Stimulated activated CD8-positive, alpha-beta memory T cell treated with anti-CD3 and anti-CD28 coated beads, Interleukin-15, amount 100 ng/mL, for 48 hours (primary cell): ENCODE measurements around the gene RGS13.
"Not testable (repeated sequence)": the region's sequence is repeated elsewhere in the genome, so short reads cannot be mapped to it uniquely, and the experiment has no call there.

Experiments used
- DNase-seq, 2 donors: peaks; one replicate each; pipeline ENCODE4 v3.0.0-alpha.2; 2020; ENCODE audit warnings: low read depth in 2 of 2

The RGS13 gene

DNA sequence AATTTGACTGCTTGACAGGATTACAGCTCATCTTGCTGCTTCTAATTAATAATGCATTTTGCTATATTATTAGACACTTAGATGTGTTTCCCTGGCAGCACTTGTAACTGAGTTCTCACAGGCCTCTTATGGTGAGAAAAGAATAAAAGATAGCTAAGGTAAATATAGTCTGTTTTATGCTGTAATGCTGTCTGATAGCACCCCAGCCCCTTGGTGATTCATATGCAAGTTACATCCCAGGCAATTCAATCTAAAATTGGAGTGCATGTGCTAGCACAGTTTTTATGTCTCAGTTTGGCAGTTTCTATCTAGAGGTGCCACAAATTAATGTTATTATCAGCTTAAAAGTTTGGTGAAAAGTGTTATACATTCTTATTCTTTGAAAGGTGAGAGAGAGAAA lies 42.2 kb downstream of the RGS13 start:
- no peak for DNase-seq

DNA sequence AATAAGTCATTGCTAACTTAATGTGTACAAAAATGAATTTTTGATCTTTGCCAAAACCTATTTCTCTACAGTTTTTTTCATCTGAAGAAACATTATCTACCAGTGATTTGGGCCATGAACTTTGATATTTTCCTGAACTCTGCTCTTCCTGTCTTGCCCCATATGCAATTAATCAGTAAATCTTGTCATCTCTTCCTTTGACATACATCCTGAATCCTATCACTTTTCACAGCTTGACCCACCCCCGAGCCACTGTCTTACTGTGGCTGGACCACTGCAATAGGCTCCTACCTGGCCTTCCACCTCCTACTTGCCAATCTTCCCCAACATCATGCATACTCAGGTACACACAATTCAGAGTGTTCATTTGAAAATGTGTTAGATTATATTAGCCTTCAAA lies 46.4 kb downstream of the RGS13 start:
- no peak for DNase-seq

DNA sequence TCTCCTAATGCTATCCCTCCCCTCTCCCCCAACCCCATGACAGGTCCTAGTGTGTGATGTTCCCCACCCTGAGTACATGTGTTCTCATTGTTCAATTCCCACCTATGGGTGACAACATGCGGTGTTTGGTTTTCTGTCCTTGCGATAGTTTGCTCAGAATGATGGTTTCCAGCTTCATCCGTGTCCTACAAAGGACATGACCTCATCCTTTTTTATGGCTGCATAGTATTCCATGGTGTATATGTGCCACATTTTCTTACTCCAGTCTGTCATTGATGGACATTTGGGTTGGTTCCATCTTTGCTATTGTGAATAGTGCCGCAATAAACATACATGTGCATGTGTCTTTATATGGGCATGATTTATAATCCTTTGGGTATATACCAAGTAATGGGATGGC lies 47.1 kb downstream of the RGS13 start:
- DNase-seq = not testable (repeated sequence)

DNA sequence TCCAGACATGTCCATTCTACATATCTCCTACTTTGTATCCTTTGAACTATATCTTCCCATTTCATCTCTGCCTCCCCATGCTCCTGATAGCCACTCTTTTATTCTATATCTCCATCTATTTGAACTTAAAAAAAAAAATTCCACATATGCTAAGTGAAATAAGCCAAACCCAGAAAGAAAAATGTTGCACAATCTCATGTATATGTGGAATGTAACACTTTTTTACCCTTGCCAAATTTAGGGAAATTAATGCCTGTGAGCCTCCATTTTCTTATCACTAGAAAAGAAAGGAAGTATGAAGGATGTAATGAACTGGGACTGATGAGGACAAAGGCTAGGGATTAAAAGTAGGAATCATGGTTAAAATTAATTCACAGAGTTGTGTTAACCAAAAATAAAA lies 53.5 kb downstream of the RGS13 start:
- no peak for DNase-seq

DNA sequence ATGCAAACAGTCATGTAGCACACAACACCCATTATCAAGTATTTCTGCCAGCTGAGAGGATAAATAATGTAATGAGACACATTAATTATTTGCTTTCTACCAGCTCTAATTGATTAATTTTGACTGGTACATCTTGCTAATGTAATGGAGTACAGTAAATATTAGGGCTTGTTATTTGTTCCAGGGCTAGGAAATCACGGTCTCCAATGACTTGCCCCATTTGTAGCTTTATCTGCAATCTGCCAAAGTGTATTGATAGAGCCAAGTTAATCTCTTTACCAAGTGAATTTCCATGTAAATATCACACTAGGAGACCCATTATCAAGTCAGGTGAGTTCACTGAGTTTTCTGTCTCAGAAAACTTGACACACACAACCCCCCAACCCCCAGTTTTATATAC lies 55.1 kb downstream of the RGS13 start:
- no peak for DNase-seq

DNA sequence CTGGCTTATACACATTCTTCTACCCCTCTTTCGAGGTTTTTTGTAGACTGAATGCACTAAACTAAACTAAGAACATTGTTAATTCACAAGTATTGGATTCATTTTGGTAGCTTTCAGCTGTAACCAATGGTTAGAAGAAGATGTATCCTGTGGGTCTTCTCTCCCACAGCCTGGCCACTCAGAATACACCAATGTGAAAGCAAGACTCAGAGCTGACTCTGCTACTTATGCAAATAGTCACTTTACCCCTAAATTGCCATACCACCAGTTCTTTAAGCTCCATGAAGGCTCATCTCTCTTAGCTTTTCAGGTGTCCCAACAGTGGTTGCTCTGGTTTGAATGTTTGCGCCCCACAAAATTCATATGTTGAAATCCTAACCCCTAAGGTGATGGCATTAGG lies 60.1 kb downstream of the RGS13 start:
- no peak for DNase-seq

DNA sequence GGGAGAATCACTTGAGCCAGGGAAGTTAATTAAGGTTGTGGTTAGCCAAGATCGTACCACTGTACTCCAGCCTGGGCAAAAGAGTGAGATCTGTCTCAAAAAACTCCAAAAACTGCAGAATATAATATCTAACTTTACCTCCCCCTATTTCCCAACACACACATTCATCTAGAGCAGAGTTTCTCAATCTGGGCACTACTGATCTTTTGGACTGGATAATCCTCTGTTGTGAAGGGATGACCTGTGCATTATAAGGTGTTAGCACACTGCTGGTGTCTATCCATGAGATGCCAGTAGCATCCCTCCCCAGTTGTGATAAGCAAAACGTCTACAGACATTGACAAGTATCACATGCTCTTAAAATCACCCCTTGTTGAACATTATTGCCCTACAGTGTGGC lies 61.8 kb downstream of the RGS13 start:
- DNase-seq = no peak

DNA sequence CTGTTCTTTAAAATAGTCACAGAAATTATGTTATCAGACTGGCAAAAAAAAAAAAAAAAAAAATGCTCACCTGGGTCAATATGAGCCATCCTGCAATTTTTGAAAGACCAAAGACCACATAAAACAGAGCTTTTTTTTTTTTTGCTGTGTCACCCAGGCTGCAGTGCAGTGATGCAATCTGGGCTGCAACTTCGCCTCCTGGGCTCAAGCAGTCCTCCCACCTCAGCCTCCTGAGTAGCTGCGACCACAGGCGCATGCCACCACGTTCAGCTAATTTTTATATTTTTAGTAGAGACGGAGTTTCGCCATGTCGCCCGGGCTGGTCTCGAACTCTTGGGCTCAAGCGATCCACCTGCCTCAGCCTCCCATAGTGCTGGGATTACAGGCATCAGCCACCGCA lies 62.8 kb downstream of the RGS13 start:
- DNase-seq = no peak

DNA sequence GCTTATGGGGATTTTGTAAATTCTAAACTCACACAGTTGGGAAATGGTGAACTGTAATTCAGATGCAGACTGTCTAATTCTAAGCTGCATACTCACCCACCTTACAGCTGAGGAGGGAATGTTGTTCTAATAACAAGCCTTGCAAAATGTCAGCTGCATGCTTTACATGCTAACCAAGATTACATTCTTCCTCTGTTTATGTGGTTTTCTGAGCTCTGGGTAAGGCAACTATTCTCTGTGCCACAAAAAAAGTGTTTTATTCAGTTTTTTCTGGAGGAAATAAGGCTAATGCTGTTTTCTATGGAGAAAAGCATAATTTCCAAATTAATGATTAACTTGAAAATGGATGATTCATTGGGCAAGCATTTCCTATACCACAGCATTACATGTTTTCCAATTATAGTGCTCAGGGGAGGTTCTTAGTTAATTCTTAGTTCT lies 64.9 kb downstream of the RGS13 start:
- no peak for DNase-seq

DNA sequence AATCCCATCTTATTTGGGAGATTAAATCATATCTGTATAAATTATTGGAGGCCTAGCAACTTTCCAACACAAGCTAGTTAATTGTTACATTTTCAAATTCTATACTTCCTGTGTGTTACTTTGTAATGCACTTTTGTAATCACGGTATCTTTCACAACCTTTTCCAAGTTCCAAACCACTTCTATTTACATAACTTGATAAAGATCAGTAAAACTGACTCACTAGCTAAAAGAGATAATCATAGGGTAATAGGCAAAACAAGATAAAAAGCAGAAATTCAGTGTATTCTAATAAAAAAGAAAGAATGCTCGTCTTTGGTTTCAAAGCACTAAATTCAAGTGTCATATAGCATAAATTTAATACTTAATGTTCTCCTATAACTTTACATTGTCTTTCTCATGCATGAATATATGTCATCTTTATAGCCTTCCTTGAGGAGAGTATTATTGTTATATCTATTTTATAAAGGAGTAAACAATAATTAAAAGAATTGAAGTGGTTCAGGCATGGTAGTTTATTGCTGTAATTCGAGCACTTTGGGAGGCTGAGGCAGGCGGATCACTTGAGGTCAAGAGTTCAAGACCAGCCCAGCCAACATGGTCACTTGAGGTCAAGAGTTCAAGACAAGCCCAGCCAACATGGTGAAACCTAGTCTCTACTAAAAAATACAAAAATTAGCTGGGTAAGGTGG lies 66.4 kb downstream of the RGS13 start:
- no peak for DNase-seq

DNA sequence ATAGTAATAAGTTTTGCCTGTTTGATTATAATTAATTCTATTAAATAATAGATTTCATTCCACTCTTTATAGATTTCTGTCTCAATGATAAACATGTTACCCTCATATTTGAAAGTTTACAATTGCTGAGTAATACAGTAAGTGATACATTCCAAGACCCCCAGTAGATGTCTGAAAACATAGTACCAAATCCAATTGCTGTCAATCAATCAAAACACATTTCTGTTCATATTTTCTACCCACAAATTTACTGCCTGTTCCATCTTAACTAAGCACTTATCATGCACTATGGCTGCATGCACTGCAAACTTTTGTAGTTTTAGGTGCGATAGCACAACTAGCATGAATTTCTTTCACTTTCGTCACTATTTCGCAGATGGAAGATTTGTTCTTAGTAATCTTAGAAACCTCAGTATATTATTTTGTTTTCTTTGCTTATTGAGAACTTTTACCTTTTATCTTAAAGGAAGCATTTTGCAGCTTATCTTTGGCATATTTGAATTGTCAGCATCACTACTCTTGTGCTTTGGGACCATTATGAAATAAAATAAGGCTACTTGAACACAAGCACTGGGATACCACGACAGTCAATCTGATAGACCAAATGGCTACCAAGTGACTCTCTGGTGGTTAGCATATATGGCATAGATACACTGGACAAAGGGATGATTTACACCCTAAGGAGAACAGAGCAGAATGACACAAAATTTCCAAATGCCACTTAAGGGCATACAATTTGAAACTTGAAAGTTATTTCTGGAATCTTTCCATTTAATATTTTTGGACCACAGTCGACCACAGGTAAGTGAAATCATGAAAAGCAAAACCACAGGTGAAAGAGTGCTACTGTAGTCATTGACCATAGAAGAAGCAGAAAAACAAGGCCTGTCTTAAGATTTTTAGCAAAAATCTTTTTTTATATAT lies 67.6 kb downstream of the RGS13 start:
- DNase-seq = no peak

DNA sequence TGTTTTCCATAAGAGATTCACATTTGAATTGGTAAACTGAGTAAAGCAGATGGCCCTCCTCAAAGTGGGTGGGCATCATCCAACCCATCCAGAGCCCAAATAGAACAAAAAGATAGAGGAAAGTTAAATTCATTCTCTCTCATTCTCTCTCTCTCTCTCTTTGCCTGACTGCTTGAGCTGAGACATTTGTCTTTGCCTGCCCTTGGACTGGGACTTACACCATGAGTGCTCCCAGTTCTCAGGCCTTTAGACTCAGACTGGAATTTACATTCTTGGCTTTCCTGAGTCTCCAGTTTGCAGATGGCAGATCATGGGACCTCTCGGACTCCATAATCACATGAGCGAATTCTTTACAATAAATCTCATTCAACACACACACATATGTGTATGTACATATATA lies 69.6 kb downstream of the RGS13 start:
- no peak for DNase-seq

DNA sequence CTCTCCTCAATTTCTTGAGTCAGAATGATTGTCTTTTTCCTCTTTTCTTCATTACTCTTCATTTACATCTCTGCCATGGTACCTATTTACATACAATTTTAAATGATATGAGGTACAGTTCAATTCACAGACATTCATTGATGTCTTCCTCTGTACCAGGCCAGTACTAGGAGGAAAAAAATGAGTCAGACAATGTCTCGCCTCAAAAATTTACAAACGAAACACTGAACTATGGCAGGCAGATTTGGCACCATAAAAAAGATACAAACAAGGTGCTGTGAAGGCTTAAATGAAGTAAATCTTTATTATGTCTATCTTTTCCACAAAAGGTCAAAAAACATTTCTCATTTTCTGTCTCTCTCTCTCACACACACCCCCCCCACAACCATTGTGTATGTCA lies 71.0 kb downstream of the RGS13 start:
- DNase-seq = no peak

DNA sequence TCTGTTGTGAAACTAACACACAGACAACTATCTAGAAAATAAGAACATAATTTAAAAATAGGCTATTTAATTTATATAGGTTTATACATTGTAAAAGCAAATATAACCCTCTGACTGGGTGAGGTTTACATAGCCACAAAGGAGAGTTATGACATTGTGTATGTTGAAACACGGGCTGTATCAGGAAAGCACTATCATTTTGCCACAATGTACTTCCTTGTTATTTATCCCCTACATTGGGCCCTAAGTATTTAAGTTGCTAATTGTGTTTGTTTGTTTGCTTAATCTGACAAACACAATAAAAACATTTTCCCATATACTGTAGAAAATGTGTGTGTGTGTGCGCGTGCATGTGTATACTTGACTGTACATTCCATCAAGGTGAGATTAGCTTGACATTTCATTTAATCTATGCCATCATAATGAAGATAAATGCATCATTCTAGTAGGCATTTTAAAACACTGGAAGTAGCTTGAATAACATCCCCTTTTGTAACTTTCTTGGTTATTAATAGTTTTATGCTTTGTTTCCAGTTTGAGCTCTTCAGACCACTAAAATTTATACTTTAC lies 72.1 kb downstream of the RGS13 start:
- no peak for DNase-seq

DNA sequence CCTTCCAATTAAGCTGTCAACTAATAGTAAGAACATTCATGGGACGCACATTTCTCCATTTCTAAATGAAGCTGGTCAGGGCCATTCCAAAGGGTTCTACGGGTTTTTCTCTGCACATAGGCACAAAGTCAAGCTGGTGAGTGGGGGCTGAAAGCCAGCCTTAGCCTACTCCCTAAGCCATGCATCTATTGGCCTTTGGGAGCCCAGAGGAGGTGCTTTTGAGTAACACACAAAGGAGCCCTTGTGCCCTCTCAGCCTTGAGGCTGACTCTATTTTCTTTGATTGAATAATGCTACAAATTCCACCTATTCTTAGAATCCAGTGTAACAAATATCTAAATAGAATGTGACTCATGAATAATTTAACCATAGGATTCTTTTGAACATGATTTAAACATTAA lies 73.6 kb downstream of the RGS13 start:
- no peak for DNase-seq
